Measurements from ENCODE around the gene ZDHHC18.

The ZDHHC18 gene

GRCh38 chr1:26900001-26900814, 73.7 kb downstream of the ZDHHC18 start, which contains the start of gene GPATCH3:
TSS of gene GPATCH3 (minus strand) at chr1:26900467. CDS start at chr1:26900442, 25 bp downstream.
- DNase-seq (ENCODE audit: low spot score), result peak; percentile 94

GRCh38 chr1:26900815-26901511, 74.5 kb downstream of the ZDHHC18 start:
- DNase-seq (ENCODE audit: low spot score), result no peak

Measured in kidney tubule cell (primary cell).